Measurements from ENCODE around the gene MAP1B. TPM values are rescaled to one million over a fixed set of nuclear protein-coding genes. Genes with fewer than 3 reads are reported as not detected.

Gene MAP1B
- total and polyA plus RNA-seq, 9 of the 15 experiments (the other 6 are each of a cell fraction or from before 2014, with no cell fraction given) = 5.2 to 66.1 (median 17.3) TPM

DNA sequence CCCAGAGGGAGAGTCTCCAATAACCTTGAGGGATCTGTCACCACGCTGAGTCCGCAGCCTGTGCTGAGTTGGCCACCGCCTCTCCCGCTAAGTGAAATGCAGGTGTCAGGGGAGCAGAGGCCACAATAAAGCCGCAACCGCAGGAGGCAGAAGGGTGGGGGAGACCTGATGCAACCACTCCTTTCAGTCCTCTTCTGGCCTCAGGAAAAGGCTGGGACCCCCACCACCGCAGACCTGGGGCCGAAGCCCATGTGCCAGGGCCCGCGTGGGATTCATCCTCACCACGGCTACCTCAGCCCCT lies 576 bp downstream of the MAP1B start (continued):
- no peak for TF ChIP-seq MTA1 (IDR thresholded peaks at IDR 0.05; ENCODE audit: borderline replicate concordance)
- TF ChIP-seq, protein P1, sequence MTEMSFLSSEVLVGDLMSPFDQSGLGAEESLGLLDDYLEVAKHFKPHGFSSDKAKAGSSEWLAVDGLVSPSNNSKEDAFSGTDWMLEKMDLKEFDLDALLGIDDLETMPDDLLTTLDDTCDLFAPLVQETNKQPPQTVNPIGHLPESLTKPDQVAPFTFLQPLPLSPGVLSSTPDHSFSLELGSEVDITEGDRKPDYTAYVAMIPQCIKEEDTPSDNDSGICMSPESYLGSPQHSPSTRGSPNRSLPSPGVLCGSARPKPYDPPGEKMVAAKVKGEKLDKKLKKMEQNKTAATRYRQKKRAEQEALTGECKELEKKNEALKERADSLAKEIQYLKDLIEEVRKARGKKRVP (CRISPR knock-in tag; IDR thresholded peaks at IDR 0.05) = 0 out of 2 replicates have a peak, but pooled peaks have one; percentile 55
- peak; percentile 16; the same call in 1 of the 2 replicates for TF ChIP-seq NFRKB (IDR thresholded peaks at IDR 0.05; ENCODE audit: low read depth)
- TF ChIP-seq, protein P2, sequence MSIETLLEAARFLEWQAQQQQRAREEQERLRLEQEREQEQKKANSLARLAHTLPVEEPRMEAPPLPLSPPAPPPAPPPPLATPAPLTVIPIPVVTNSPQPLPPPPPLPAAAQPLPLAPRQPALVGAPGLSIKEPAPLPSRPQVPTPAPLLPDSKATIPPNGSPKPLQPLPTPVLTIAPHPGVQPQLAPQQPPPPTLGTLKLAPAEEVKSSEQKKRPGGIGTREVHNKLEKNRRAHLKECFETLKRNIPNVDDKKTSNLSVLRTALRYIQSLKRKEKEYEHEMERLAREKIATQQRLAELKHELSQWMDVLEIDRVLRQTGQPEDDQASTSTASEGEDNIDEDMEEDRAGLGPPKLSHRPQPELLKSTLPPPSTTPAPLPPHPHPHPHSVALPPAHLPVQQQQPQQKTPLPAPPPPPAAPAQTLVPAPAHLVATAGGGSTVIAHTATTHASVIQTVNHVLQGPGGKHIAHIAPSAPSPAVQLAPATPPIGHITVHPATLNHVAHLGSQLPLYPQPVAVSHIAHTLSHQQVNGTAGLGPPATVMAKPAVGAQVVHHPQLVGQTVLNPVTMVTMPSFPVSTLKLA (conservative IDR thresholded peaks at IDR 0.05) = 0 out of 4 replicates have a peak, but pooled peaks of 1 of the 2 experiments have one; percentile 23
- no peak for TF ChIP-seq CBX8 (IDR thresholded peaks at IDR 0.05; ENCODE audit: borderline replicate concordance, extremely low read depth, low read depth, low read length, poor library complexity, severe bottlenecking)
- TF ChIP-seq, protein P3, sequence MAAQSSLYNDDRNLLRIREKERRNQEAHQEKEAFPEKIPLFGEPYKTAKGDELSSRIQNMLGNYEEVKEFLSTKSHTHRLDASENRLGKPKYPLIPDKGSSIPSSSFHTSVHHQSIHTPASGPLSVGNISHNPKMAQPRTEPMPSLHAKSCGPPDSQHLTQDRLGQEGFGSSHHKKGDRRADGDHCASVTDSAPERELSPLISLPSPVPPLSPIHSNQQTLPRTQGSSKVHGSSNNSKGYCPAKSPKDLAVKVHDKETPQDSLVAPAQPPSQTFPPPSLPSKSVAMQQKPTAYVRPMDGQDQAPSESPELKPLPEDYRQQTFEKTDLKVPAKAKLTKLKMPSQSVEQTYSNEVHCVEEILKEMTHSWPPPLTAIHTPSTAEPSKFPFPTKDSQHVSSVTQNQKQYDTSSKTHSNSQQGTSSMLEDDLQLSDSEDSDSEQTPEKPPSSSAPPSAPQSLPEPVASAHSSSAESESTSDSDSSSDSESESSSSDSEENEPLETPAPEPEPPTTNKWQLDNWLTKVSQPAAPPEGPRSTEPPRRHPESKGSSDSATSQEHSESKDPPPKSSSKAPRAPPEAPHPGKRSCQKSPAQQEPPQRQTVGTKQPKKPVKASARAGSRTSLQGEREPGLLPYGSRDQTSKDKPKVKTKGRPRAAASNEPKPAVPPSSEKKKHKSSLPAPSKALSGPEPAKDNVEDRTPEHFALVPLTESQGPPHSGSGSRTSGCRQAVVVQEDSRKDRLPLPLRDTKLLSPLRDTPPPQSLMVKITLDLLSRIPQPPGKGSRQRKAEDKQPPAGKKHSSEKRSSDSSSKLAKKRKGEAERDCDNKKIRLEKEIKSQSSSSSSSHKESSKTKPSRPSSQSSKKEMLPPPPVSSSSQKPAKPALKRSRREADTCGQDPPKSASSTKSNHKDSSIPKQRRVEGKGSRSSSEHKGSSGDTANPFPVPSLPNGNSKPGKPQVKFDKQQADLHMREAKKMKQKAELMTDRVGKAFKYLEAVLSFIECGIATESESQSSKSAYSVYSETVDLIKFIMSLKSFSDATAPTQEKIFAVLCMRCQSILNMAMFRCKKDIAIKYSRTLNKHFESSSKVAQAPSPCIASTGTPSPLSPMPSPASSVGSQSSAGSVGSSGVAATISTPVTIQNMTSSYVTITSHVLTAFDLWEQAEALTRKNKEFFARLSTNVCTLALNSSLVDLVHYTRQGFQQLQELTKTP (IDR thresholded peaks at IDR 0.05; ENCODE audit: low read depth in 1 of 2, partially characterized antibody in 2 of 2) = no peak
- TF ChIP-seq, protein P4, sequence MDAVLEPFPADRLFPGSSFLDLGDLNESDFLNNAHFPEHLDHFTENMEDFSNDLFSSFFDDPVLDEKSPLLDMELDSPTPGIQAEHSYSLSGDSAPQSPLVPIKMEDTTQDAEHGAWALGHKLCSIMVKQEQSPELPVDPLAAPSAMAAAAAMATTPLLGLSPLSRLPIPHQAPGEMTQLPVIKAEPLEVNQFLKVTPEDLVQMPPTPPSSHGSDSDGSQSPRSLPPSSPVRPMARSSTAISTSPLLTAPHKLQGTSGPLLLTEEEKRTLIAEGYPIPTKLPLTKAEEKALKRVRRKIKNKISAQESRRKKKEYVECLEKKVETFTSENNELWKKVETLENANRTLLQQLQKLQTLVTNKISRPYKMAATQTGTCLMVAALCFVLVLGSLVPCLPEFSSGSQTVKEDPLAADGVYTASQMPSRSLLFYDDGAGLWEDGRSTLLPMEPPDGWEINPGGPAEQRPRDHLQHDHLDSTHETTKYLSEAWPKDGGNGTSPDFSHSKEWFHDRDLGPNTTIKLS (IDR thresholded peaks at IDR 0.05; ENCODE audit: borderline replicate concordance, low read depth) = peak; percentile 44; the same call in 1 of the 2 replicates
- TF ChIP-seq, protein P5, sequence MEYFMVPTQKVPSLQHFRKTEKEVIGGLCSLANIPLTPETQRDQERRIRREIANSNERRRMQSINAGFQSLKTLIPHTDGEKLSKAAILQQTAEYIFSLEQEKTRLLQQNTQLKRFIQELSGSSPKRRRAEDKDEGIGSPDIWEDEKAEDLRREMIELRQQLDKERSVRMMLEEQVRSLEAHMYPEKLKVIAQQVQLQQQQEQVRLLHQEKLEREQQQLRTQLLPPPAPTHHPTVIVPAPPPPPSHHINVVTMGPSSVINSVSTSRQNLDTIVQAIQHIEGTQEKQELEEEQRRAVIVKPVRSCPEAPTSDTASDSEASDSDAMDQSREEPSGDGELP (CRISPR knock-in tag; IDR thresholded peaks at IDR 0.05; ENCODE audit: borderline replicate concordance) = peak; percentile 11; the same call in 1 of the 2 replicates
- TF ChIP-seq CBX3 (IDR thresholded peaks at IDR 0.05; ENCODE audit: borderline replicate concordance in 1 of 2, low read length in 2 of 2) = 0 out of 3 replicates have a peak, but pooled peaks of 1 of the 2 experiments have one; percentile 45
- TF ChIP-seq, protein P6, sequence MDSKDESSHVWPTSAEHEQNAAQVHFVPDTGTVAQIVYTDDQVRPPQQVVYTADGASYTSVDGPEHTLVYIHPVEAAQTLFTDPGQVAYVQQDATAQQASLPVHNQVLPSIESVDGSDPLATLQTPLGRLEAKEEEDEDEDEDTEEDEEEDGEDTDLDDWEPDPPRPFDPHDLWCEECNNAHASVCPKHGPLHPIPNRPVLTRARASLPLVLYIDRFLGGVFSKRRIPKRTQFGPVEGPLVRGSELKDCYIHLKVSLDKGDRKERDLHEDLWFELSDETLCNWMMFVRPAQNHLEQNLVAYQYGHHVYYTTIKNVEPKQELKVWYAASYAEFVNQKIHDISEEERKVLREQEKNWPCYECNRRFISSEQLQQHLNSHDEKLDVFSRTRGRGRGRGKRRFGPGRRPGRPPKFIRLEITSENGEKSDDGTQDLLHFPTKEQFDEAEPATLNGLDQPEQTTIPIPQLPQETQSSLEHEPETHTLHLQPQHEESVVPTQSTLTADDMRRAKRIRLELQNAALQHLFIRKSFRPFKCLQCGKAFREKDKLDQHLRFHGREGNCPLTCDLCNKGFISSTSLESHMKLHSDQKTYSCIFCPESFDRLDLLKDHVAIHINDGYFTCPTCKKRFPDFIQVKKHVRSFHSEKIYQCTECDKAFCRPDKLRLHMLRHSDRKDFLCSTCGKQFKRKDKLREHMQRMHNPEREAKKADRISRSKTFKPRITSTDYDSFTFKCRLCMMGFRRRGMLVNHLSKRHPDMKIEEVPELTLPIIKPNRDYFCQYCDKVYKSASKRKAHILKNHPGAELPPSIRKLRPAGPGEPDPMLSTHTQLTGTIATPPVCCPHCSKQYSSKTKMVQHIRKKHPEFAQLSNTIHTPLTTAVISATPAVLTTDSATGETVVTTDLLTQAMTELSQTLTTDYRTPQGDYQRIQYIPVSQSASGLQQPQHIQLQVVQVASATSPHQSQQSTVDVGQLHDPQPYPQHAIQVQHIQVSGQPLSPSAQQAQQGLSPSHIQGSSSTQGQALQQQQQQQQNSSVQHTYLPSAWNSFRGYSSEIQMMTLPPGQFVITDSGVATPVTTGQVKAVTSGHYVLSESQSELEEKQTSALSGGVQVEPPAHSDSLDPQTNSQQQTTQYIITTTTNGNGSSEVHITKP (IDR thresholded peaks at IDR 0.05; ENCODE audit: partially characterized antibody) = peak; percentile 28
- 0 out of 2 replicates have a peak, but pooled peaks have one; percentile 27 for TF ChIP-seq ZNF766 (CRISPR knock-in tag; conservative IDR thresholded peaks at IDR 0.05)
- TF ChIP-seq KLF1 (tag; IDR thresholded peaks at IDR 0.05) = peak; percentile 69; the same call in 1 of the 2 replicates
- peak; percentile 15; the same call in 1 of the 2 replicates for TF ChIP-seq SMARCA4 (IDR thresholded peaks at IDR 0.05)
- peak; percentile 64; the same call in 1 of the 2 replicates for TF ChIP-seq DPF2 (IDR thresholded peaks at IDR 0.05)

Measured in K562 (cell line).